GM12873 (cell line): ENCODE measurements around the gene EML6.

Experiments used
- CTCF ChIP-seq: IDR thresholded peaks from 2 replicates; pipeline ENCODE4 v1.5.1; 2012; ENCODE audit warnings: low read depth, mild to moderate bottlenecking, moderate library complexity, low read length, control low read depth; ENCODE audit not compliant: insufficient read depth; ENCODE audit errors: missing control alignments

EML6 gene

DNA sequence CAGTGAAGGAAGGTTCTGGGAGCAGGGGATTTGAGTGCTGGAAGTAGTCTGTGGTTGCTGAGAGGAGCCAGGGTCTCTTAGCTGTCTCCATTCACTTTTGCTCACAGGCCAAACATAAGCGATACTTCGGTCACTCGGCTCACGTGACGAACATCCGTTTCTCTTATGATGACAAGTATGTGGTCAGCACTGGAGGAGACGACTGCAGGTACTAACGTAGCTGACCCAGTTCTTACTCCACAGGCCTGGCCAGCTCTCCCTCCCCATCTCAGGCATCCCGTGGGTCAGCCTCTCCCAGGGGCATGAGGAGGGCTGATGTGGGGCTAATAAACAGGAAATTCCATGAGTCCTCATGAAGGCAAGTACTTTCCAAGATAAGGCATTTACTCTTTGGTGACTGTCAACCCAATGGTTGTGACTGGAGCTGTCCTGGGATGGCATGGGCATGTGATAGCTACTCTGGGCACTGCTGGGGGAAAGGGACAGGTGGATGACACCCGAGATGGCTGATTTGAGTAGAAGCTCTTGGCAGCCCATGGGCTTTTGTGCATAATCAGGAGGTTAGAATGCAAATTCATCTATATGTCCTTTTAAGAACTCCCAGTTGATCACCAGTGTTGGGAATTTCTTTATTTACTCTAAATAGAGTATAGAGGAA lies 245.2 kb downstream of the EML6 start:
- no peak for TF ChIP-seq CTCF

- TF ChIP-seq CTCF = no peak
Observed at GRCh38 chr2:54969295-54969939, 246.0 kb downstream of the EML6 start.

DNA sequence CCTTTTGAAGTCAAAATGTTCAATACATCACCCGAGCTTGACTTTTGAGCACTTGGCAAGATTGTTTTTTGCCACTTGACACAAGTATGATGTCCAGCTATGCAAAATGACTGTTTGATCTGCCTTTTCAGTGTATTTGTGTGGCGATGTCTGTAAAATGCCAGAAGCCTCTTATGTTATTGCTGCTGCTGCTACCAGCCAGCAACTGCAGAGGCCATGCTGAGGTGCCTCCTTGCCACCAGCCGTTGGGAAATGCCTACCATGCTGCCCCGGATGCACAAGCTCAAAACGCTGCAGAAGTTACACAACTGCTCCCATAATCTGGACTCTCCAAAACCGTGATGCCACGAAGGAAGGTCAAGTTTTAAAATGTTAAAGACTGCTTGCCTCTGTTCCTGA lies 246.5 kb downstream of the EML6 start:
- no peak for TF ChIP-seq CTCF

DNA sequence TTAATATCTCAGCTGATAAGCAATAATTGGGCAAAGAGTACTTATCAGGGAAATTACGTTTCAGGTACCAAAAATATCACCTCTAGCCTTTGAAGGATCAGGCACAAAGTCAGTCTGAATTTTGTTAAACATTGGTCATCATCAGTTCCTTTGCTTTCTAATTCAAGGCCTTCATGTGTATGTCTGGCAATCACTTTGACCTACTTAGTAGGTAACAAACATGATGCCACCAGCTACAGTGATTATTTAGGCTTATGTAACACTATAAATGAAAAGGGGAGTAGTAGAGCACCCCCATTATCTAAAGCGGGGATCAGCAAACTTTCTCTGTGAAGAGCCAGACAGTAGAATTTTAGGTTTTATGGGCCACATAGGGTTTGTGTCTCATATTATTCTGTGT lies 251.7 kb downstream of the EML6 start:
- no peak for TF ChIP-seq CTCF

DNA sequence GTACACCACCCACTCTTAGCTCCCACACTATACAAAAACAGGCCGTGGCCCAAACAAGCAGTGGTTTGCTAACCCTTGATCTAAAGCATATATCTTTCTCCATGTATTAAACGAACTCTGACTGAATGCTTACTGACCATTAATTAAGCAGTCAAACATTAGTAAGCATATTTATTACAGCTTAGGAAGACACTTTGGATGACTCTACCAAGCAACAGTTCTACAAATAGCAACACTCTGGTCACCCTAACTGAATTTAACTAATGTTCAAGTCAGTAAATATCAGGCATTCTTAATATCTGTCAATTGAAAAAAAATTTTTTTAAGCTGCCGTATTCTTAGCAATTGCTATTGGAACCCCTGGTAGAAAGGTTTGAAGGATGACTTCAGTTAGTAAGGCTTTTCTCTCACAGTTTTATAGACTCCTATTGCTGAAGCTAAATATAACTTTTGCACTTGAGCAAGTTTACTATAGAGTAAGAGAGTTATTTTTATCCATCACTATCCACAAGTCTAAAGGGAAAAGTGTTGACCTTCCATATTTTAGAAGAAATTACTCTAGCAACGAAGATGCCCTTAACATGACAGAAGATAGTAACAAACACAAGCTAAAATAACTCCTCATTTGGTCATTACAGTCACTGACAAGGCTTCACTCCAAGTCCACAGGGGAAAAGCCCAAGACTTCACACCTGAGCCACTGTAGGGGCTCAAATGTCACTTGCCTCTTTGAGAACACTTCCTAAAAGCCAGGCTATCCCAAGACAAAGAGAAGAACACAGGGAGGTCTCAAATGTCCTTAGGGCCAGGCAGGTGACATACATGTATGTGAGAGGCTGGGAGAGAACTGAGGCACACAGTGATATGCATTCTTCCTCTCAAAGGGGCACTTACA lies 252.4 kb downstream of the EML6 start:
- TF ChIP-seq CTCF = no peak

GRCh38 chr2:54977149-54977548 lies 253.7 kb downstream of the EML6 start:
- no peak for TF ChIP-seq CTCF
